Measurements from ENCODE around the gene PSMA5. TPM values are rescaled to one million over a fixed set of nuclear protein-coding genes. Genes with fewer than 3 reads are reported as not detected.
"Not testable (repeated sequence)": the region's sequence is repeated elsewhere in the genome, so short reads cannot be mapped to it uniquely, and the experiment has no call there.

The PSMA5 gene
- 49.9 and 62.0 TPM in 2 replicates for total RNA-seq (ENCODE audit: low replicate concordance)

DNA sequence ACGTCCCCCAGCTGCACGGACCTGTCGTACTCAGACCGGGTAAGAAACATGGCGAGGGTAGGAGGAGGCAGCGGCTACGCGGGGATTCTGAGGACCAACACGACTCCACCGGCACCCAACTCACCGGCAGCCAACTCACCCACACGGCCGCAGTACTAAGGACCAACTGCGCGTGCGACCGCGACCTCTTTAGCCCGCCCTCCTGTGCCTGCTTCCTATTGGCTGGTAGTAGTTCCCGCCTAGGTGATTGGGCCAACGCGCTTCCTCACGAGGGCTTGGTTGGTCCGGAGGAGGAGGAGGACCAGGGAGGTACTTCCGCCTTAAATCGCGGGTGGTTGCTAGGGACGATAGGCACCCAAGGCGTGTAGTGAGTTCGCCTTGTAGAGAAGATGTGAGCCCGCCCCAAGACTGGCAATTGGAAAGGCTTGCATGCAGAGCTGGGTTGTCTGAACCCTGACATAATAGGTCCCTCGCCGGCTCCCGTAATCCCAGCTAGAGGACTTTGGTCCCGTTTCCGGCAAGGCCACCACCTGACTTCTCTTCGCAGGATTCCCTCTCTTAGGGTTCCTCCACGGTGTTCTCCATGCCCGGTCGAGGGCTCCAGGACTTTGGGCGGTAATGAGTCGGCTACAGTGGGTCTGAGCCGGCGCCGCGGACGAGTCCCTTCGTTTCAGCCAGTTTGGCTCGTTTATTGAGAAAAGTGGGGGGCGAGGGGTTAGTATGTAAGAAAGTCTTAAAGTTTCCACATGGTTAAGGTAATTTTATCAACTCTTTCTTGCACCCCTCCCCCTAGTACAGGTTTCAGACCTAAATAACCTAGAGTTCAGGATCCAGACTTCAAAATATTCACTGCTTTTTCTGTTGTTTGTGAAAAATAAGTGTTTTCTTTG, at the start of gene PSMA5:
Gene PSMA5 (minus strand): TSS at position 168 of the 890 bp plus-strand sequence. CDS start 118 bp downstream, at position 50.
- Histone ChIP-seq H3K27me3 (no peaks in the 10 kb centered on the region), H3F3A (ENCODE audit: low read depth) (peaks cover 14% of the 10 kb centered on the region), H3K79me2 (ENCODE audit: low read depth) (peaks cover 54% of the 10 kb centered on the region), H3K36me3 (no peaks in the 10 kb centered on the region), H4K20me1 (ENCODE audit: low read depth) (peaks cover 16% of the 10 kb centered on the region), H3K4me3 (peak within 1 kb of the TSS; percentile 80), H3K9ac (peak within 1 kb of the TSS; percentile 74), H3K9me3 (ENCODE audit: low read depth) (no peaks in the 10 kb centered on the region), H3K27ac (peak within 1 kb of the TSS; percentile 72), H2AFZ (replicated peaks) (peak within 1 kb of the TSS; percentile 77), H3K4me2 (peak within 1 kb of the TSS; percentile 95), H3K4me1 (peaks cover 16% of the 10 kb centered on the region)
- Mint-ChIP-seq H3K36me3 (no peaks in the 10 kb centered on the region), H3K4me3 (peak within 1 kb of the TSS; percentile 97), H3K27me3 (ENCODE audit: insufficient read depth, low read depth) (no peaks in the 10 kb centered on the region), H3K4me1 (peaks cover 20% of the 10 kb centered on the region), H3K9me3 (no peaks in the 10 kb centered on the region), H3K27ac (peak within 1 kb of the TSS; percentile 70)
- DNase-seq (ENCODE audit: low spot score), result peak; percentile 98
- TF ChIP-seq, protein P1, sequence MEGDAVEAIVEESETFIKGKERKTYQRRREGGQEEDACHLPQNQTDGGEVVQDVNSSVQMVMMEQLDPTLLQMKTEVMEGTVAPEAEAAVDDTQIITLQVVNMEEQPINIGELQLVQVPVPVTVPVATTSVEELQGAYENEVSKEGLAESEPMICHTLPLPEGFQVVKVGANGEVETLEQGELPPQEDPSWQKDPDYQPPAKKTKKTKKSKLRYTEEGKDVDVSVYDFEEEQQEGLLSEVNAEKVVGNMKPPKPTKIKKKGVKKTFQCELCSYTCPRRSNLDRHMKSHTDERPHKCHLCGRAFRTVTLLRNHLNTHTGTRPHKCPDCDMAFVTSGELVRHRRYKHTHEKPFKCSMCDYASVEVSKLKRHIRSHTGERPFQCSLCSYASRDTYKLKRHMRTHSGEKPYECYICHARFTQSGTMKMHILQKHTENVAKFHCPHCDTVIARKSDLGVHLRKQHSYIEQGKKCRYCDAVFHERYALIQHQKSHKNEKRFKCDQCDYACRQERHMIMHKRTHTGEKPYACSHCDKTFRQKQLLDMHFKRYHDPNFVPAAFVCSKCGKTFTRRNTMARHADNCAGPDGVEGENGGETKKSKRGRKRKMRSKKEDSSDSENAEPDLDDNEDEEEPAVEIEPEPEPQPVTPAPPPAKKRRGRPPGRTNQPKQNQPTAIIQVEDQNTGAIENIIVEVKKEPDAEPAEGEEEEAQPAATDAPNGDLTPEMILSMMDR (IDR thresholded peaks at IDR 0.05), result no peak
- TF ChIP-seq EZH2 (IDR thresholded peaks at IDR 0.05), result no peak
- TF ChIP-seq EZH2phosphoT487 (IDR thresholded peaks at IDR 0.05), result no peak

DNA sequence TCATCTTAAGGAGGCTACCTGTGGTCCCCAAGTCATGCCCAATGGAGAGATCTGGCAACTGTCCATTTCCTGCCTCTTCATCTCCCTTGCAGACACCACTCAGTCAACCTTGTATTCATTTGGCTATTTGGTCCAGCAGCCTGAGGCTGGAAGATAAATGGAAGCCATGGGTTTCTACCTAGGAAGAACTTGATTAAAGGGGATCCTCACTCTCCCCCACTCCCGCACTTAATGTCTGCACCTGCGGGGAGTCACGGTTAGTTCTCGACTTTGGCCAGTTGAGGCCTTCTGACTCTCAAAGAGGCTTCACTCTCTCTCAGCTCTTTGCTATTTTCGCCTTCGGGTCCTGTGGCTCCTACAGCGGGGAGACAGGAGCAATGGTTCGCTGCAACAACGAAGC, 49.0 kb upstream of the PSMA5 start:
- Histone ChIP-seq H3K9ac (no peak overlapping the region), H3K4me3 (no peak overlapping the region), H3K4me2 (no peak overlapping the region), H3K9me3 (ENCODE audit: low read depth) (no peaks in the 10 kb centered on the region), H2AFZ (replicated peaks) (no peak overlapping the region), H3K4me1 (no peaks in the 10 kb centered on the region), H3K36me3 (no peaks in the 10 kb centered on the region), H4K20me1 (ENCODE audit: low read depth) (no peaks in the 10 kb centered on the region), H3K27ac (no peak overlapping the region), H3K79me2 (ENCODE audit: low read depth) (no peaks in the 10 kb centered on the region), H3F3A (ENCODE audit: low read depth) (no peaks in the 10 kb centered on the region), H3K27me3 (peaks cover 85% of the 10 kb centered on the region)
- peaks cover 24% of the 10 kb centered on the region for H3K27me3 Mint-ChIP-seq (ENCODE audit: insufficient read depth, low read depth)
- H3K36me3 Mint-ChIP-seq, result no peaks in the 10 kb centered on the region
- no peak for DNase-seq (ENCODE audit: low spot score)
- H3K4me3 Mint-ChIP-seq, result no peak overlapping the region
- no peak overlapping the region for H3K27ac Mint-ChIP-seq
- no peaks in the 10 kb centered on the region for H3K4me1 Mint-ChIP-seq
- TF ChIP-seq, protein P1 (IDR thresholded peaks at IDR 0.05), result no peak
- no peak for TF ChIP-seq EZH2phosphoT487 (IDR thresholded peaks at IDR 0.05)
- TF ChIP-seq EZH2 (IDR thresholded peaks at IDR 0.05), result no peak
- H3K9me3 Mint-ChIP-seq, result no peaks in the 10 kb centered on the region

DNA sequence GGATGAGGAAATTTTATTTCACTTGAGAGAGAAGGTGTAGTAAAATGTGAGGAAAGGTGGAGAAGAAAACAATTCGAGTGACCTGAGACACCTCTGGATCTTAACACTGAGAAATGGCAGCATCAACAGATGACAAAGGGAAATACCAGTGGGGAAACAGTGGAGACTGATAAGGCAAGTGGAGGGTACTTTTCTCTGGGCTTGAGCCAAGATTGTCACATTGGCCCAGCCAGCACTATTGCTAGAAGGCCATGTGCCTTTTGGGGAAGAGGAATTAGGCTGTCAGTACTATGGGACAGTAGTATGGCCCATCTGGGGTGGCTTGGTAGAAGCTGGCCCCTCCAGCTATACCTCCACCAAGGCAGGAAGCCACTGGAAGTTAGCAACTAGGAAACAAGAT, 48.4 kb upstream of the PSMA5 start:
- H3K4me3 Mint-ChIP-seq, result no peak overlapping the region
- H3K4me1 Mint-ChIP-seq, result no peaks in the 10 kb centered on the region
- Histone ChIP-seq H2AFZ (replicated peaks) (no peak overlapping the region), H3F3A (ENCODE audit: low read depth) (no peaks in the 10 kb centered on the region), H3K79me2 (ENCODE audit: low read depth) (no peaks in the 10 kb centered on the region), H3K4me3 (no peak overlapping the region), H4K20me1 (ENCODE audit: low read depth) (no peaks in the 10 kb centered on the region), H3K4me1 (no peaks in the 10 kb centered on the region), H3K9ac (no peak overlapping the region), H3K4me2 (no peak overlapping the region), H3K27me3 (peaks cover 85% of the 10 kb centered on the region), H3K27ac (no peak overlapping the region), H3K9me3 (ENCODE audit: low read depth) (no peaks in the 10 kb centered on the region), H3K36me3 (no peaks in the 10 kb centered on the region)
- peaks cover 24% of the 10 kb centered on the region for H3K27me3 Mint-ChIP-seq (ENCODE audit: insufficient read depth, low read depth)
- TF ChIP-seq, protein P1 (IDR thresholded peaks at IDR 0.05), result no peak
- TF ChIP-seq EZH2phosphoT487 (IDR thresholded peaks at IDR 0.05) (no peak), EZH2 (IDR thresholded peaks at IDR 0.05) (no peak)
- no peak overlapping the region for H3K27ac Mint-ChIP-seq
- no peak for DNase-seq (ENCODE audit: low spot score)
- H3K9me3 Mint-ChIP-seq, result no peaks in the 10 kb centered on the region
- H3K36me3 Mint-ChIP-seq, result no peaks in the 10 kb centered on the region

DNA sequence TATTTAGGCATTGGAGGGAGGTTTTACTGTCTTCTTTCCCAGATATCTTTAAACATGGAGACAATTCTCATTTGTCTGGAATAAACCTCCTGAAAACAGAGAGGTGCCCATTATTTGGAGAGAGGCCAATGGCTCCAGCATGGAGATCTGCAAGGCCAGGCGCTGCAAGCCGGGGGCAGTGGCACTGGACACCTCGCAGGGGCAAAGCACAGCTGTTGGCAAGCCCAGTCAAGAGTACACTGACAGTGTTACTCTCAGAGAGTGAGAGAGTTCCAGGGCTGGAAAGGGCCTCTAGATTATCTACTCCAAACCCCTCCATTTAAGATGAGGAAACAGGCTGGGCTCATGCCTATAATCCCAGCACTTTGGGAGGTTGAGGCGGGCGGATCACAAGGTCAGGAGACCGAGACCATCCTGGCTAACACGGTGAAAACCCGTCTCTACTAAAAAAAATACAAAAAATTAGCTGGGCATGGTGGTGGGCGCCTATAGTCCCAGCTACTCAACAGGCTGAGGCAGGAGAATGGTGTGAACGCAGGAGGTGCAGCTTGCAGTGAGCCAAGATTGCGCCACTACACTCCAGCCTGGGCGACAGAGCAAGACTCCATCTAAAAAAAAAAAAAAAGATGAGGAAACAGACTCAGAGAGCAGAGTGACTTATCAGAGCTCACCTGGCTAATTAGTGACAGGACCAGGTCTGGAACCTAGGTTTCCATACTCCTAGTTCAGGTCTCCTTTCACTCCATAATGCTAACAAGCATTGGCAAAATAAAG, 47.2 kb upstream of the PSMA5 start:
- not testable (repeated sequence) for H3K36me3 Mint-ChIP-seq; H3K9me3 ChIP-seq (ENCODE audit: low read depth); H3F3A ChIP-seq (ENCODE audit: low read depth); H3K9ac ChIP-seq; H3K79me2 ChIP-seq (ENCODE audit: low read depth); H3K27ac Mint-ChIP-seq; H3K4me3 ChIP-seq; H2AFZ ChIP-seq (replicated peaks); H3K4me1 ChIP-seq; H4K20me1 ChIP-seq (ENCODE audit: low read depth); H3K4me2 ChIP-seq; H3K9me3 Mint-ChIP-seq; H3K27ac ChIP-seq; H3K4me1 Mint-ChIP-seq; DNase-seq (ENCODE audit: low spot score); H3K36me3 ChIP-seq
- H3K27me3 Mint-ChIP-seq (ENCODE audit: insufficient read depth, low read depth), result peaks cover 25% of the 10 kb centered on the region
- peak overlapping the region; percentile 55 for H3K4me3 Mint-ChIP-seq
- peaks cover 86% of the 10 kb centered on the region for H3K27me3 ChIP-seq

Measured in neural progenitor cell (in vitro differentiated cells).